IMR-90 (cell line): ENCODE results near the gene QSOX2.

Experiments
- CTCF ChIP-seq: conservative IDR thresholded peaks from 2 replicates; pipeline ENCODE4 v1.5.1; 2012; ENCODE audit warnings: mild to moderate bottlenecking, low read depth, low read length, improper control_type of control experiment
- FOS ChIP-seq: fragments of 150-350 bp; IDR thresholded peaks from 2 replicates; pipeline ENCODE4 v1.6.1; 2016; ENCODE audit warnings: low read depth, low read length
- RAD21 ChIP-seq: IDR thresholded peaks from 2 replicates; pipeline ENCODE4 v1.6.1; 2012; ENCODE audit warnings: low read length, improper control_type of control experiment

GRCh38 chr9:136192289-136193126, 53.1 kb downstream of the QSOX2 start:
- no peak for TF ChIP-seq CTCF
- TF ChIP-seq FOS = no peak
- TF ChIP-seq RAD21 = no peak
